ENCODE data around the gene ATRNL1. TPM values are rescaled to one million over a fixed set of nuclear protein-coding genes. Genes with fewer than 3 reads are reported as not detected.

The ATRNL1 gene
- total RNA-seq, 1 experiment from 2014 or later = 6.8 TPM

- DNase-seq (ENCODE audit: extremely low read depth, low read depth) = no peak
Observed at GRCh38 chr10:115867305-115867704, 774.1 kb downstream of the ATRNL1 start.

DNA sequence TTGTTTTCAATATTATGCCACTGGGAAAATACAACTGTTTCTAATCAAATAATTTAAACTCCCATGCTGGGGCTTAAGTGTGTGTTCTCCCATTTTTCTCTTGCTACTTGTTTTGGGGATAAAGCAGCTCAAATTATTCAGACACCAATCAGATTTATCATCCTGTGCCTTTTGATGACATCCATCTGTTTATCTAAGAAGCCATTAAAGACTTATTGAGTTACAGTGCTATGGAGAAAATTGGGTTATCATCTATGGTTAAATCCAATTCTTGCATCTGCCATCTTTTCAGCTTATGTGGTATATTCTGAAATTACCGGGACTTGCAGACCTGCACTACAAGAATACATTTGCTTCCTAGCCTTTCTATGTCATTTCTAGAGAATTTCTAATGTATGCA lies 778.7 kb downstream of the ATRNL1 start:
- no peak for DNase-seq (ENCODE audit: extremely low read depth, low read depth)

DNA sequence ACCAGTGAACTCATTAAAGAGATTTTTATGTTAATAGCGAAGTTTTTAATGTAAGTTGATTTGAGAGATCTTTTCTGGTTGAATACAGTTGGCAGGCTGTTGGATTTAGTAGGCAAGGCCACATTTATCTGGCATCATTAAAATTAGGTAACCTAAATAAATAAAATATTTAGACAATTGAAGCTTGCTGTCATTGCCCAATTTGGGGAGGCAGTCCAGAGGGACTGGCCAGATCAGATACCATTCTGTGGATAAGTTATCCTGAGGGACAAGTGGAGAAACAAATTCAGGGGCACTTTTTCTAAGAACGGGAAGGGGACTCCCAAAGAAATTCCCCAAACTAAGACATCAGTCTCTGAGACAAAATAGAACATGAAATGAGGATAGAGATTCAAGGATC lies 782.0 kb downstream of the ATRNL1 start:
- no peak for DNase-seq (ENCODE audit: extremely low read depth, low read depth)

GRCh38 chr10:115879372-115880089 lies 786.4 kb downstream of the ATRNL1 start:
- no peak for DNase-seq (ENCODE audit: extremely low read depth, low read depth)

- no peak for DNase-seq (ENCODE audit: extremely low read depth, low read depth)
Observed at GRCh38 chr10:115882021-115882420, 788.9 kb downstream of the ATRNL1 start.

GRCh38 chr10:115883372-115883771 lies 790.2 kb downstream of the ATRNL1 start:
- no peak for DNase-seq (ENCODE audit: extremely low read depth, low read depth)

DNA sequence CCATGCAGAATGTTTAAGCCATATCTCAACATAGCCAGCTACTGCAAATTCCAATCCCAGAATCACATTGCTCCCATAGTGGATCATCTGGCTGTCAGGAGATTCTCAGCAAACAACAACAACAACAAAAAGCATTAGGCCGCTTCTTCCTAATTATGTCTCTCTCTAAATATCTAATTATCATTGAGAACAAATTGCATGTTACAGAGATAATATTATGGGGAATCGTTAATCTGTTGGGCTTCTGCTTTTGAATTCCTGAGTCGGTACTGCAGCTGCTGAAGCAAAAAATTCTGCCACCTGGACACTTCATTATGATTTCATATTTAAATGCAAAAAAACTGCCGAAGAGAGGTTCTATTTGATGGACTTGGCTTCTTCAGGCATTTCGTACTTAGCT lies 791.2 kb downstream of the ATRNL1 start:
- no peak for DNase-seq (ENCODE audit: extremely low read depth, low read depth)

DNA sequence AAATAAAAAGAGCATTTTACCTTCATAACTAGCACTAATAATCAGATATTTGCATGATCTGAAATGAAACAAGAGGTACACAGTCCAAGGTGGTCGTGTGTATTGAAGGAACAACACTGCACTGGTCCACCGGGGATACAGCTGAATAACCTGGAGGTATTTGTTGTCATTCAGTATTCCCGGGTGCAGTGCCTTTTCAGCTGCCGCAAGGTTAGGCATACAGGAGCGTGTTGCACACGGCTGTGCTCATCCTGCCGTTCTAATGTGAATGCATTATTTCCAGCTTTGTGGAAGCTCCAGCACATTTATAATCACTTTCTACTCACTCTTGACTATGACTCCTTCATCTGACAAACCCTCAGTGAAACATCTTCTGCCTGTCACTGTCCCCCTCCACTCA lies 802.0 kb downstream of the ATRNL1 start:
- no peak for DNase-seq (ENCODE audit: extremely low read depth, low read depth)

GRCh38 chr10:115898242-115898641 lies 805.1 kb downstream of the ATRNL1 start:
- DNase-seq (ENCODE audit: extremely low read depth, low read depth) = no peak

GRCh38 chr10:115902596-115902995 lies 809.4 kb downstream of the ATRNL1 start:
- DNase-seq (ENCODE audit: extremely low read depth, low read depth) = no peak

- DNase-seq (ENCODE audit: extremely low read depth, low read depth) = peak; percentile 1
Observed at GRCh38 chr10:115903207-115903606, 810.0 kb downstream of the ATRNL1 start.

GRCh38 chr10:115903845-115904244 lies 810.7 kb downstream of the ATRNL1 start:
- no peak for DNase-seq (ENCODE audit: extremely low read depth, low read depth)

DNA sequence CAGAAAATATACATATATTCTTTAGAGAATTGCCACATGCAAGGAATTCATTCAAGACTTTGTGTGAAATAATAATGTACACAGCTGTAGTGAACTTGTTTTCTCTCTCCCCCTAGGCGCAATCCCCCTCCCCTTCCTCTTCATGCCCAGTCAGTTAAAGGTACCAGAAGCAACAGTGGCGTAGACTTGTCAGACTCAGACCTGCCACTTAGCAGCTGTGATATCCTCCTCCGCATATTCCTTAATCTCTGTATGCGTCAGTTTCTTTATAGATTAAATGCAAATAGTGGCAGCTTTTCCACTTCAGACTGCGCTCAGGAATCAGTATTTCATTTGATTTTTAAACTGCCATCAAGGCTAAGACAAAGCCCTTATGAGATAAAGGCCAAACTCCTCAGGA lies 815.9 kb downstream of the ATRNL1 start:
- DNase-seq (ENCODE audit: extremely low read depth, low read depth) = no peak

- DNase-seq (ENCODE audit: extremely low read depth, low read depth) = no peak
Observed at GRCh38 chr10:115909962-115910731, 817.0 kb downstream of the ATRNL1 start.

- no peak for DNase-seq (ENCODE audit: extremely low read depth, low read depth)
Observed at GRCh38 chr10:115914475-115914874, 821.3 kb downstream of the ATRNL1 start.

- no peak for DNase-seq (ENCODE audit: extremely low read depth, low read depth)
Observed at GRCh38 chr10:115915429-115915828, 822.3 kb downstream of the ATRNL1 start.

DNA sequence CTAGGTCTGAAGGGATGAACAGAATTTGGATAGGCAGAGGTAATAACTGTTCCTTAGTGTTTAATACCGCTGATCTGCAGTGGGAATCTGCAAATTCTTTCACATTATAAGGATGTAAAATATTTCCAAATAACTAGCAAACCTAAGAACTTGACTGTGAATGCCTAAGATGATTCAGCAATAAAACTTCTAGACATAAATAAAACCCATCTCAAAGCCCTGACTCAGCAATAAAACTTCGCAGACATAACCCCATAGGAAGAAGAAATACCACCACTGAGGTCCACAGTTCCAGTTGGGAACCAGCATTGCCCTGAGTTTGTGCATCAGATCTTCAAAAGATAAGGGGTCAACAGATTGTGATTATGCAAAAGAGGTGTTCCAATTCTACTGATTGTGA lies 825.6 kb downstream of the ATRNL1 start:
- DNase-seq (ENCODE audit: extremely low read depth, low read depth) = no peak

DNA sequence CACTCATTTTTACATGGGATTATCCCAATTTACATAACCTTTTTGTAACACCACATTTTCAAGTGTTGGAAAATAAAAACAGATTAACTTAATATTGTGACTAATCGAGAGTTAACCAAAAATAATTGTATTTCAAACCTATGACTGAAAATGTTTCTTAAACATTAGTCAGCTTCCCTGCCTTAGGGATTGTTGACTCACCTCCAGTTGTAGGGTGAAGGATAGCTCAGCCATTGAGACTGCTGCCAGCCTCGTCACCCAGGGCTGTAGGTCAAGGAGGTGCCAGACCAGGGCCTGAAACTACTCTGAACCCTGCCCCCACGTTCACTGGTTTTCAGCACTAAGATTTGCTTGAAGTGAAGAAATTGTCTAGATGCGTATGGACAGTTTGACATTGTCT lies 828.6 kb downstream of the ATRNL1 start:
- DNase-seq (ENCODE audit: extremely low read depth, low read depth) = no peak

DNA sequence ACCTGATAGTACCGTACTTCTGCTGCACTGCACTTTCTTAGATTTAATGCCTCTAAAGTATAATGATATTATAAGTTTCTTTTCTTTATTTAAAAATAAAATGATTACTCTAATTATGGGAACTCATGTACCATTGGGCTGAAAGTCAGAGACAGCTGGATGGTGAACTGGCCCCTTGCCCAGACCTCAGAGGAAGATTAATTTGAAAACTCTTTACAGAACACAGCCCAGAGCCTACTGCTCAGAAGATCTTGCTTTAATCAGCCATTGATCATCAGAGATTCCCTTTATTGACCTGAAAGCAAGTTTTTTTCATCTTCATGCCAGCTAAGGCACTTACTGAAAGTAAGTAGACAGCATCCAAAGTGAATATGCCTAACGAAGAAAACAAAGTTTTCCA lies 838.1 kb downstream of the ATRNL1 start:
- DNase-seq (ENCODE audit: extremely low read depth, low read depth) = no peak

- no peak for DNase-seq (ENCODE audit: extremely low read depth, low read depth)
Observed at GRCh38 chr10:115932099-115932498, 838.9 kb downstream of the ATRNL1 start.

DNA sequence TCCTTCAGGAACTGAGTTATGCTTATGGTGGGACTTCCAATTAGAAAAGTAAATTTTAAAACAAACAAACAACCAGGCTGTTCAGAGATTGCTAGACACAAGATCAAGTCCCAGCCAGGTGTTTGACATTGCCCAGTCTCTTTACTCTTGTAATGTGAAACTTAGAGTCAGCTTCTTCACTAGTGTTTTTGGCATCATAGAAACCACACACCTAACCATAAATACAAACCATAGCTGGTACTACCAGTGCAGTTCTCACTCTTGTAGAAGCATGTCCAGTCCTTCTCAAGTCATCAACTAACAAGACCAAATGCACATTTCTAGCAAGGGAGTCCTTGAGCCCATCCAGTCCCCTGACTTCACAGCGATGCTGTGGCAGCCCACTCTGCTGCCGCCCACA lies 839.9 kb downstream of the ATRNL1 start:
- DNase-seq (ENCODE audit: extremely low read depth, low read depth) = no peak

- DNase-seq (ENCODE audit: extremely low read depth, low read depth) = no peak
Observed at GRCh38 chr10:115935731-115936130, 842.6 kb downstream of the ATRNL1 start.

Data from NCI-H460 (cell line).